ENCODE results near the gene TXLNA.

TXLNA gene

DNA sequence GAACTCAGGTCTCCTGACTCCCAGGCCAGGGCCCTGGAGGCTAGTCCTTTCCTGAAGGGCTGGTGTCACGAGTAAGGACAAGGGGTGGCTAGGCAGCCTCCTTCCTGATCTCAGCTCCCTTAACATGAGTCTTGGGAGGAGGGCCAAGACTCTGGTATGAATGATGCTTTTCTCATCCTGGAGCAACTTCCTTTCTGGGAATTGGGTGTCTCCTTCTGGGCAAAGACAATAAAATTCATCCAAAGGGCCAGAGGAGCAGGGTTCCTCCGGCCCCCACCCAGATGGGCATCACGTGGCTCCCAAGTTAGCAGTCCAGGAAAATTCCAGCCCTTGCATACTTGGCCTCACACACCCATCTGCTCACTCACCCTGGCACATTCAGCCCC is 67.4 kb downstream of the TXLNA start, which contains the start of gene FAM167B:
TSS of gene FAM167B (plus strand) at position 335 of the 386 bp plus-strand sequence. CDS start 200 bp downstream, outside the sequence.
- H3K9me2 ChIP-seq (replicated peaks; ENCODE audit: low read depth, low read length), result no peaks in the 10 kb centered on the region
- H3K4me3 ChIP-seq (ENCODE audit: low read length, poor library complexity, severe bottlenecking), result no peak within 1 kb of the TSS
- H3K27me3 ChIP-seq (ENCODE audit: insufficient read depth, low read length, poor library complexity, severe bottlenecking), result no peaks in the 10 kb centered on the region
- no peaks in the 10 kb centered on the region for H3K36me3 ChIP-seq (ENCODE audit: insufficient read depth, low read length)
- peaks cover 6% of the 10 kb centered on the region; the same call in 1 of the 2 replicates for H3F3A ChIP-seq (ENCODE audit: low read depth)
- H3K79me2 ChIP-seq (ENCODE audit: insufficient read depth, low read length), result peaks cover 9% of the 10 kb centered on the region
- H4K20me1 ChIP-seq (ENCODE audit: insufficient read depth, low read length, poor library complexity, severe bottlenecking), result no peaks in the 10 kb centered on the region
- H3K9me3 ChIP-seq (ENCODE audit: insufficient read depth, low read depth, low read length), result no peaks in the 10 kb centered on the region
- peak within 1 kb of the TSS; percentile 70; the same call in 1 of the 2 replicates for H2AFZ ChIP-seq (ENCODE audit: low read length)
- peaks cover 40% of the 10 kb centered on the region for H3K4me1 ChIP-seq (ENCODE audit: insufficient read depth, low read length, poor library complexity, severe bottlenecking)
- H3K9ac ChIP-seq (ENCODE audit: low read depth, low read length, poor library complexity, severe bottlenecking), result peak within 1 kb of the TSS; percentile 95
- H3K4me2 ChIP-seq (ENCODE audit: low read depth, low read length, poor library complexity, severe bottlenecking), result peak within 1 kb of the TSS; percentile 99
- TF ChIP-seq, protein P1, sequence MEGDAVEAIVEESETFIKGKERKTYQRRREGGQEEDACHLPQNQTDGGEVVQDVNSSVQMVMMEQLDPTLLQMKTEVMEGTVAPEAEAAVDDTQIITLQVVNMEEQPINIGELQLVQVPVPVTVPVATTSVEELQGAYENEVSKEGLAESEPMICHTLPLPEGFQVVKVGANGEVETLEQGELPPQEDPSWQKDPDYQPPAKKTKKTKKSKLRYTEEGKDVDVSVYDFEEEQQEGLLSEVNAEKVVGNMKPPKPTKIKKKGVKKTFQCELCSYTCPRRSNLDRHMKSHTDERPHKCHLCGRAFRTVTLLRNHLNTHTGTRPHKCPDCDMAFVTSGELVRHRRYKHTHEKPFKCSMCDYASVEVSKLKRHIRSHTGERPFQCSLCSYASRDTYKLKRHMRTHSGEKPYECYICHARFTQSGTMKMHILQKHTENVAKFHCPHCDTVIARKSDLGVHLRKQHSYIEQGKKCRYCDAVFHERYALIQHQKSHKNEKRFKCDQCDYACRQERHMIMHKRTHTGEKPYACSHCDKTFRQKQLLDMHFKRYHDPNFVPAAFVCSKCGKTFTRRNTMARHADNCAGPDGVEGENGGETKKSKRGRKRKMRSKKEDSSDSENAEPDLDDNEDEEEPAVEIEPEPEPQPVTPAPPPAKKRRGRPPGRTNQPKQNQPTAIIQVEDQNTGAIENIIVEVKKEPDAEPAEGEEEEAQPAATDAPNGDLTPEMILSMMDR (conservative IDR thresholded peaks at IDR 0.05; ENCODE audit: low read length), result no peak
- no peak for TF ChIP-seq EZH2phosphoT487 (IDR thresholded peaks at IDR 0.05; ENCODE audit: borderline replicate concordance)

DNA sequence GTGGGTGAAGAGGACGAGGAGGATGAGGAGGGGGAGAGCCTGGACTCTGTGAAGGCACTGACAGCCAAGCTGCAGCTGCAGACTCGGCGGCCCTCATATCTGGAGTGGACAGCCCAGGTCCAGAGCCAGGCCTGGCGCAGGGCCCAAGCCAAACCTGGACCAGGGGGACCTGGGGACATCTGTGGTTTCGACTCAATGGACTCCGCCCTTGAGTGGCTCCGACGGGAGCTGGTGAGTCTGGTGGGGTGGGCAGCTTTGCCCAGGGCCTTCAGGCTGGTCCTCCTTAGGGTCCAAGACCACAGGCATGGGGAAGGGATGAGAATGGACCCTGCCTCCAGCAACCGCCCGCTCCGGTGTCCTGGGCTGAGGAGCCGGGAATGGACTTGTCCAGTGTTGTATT is 68.0 kb downstream of the TXLNA start:
- H3K36me3 ChIP-seq (ENCODE audit: insufficient read depth, low read length), result no peaks in the 10 kb centered on the region
- peak overlapping the region; percentile 99 for H3K4me2 ChIP-seq (ENCODE audit: low read depth, low read length, poor library complexity, severe bottlenecking)
- no peaks in the 10 kb centered on the region for H4K20me1 ChIP-seq (ENCODE audit: insufficient read depth, low read length, poor library complexity, severe bottlenecking)
- H2AFZ ChIP-seq (ENCODE audit: low read length), result peak overlapping the region; percentile 70; the same call in 1 of the 2 replicates
- H3K4me3 ChIP-seq (ENCODE audit: low read length, poor library complexity, severe bottlenecking), result no peak overlapping the region
- no peaks in the 10 kb centered on the region for H3K9me2 ChIP-seq (replicated peaks; ENCODE audit: low read depth, low read length)
- H3F3A ChIP-seq (ENCODE audit: low read depth), result peaks cover 6% of the 10 kb centered on the region; the same call in 1 of the 2 replicates
- peaks cover 14% of the 10 kb centered on the region for H3K79me2 ChIP-seq (ENCODE audit: insufficient read depth, low read length)
- no peak for TF ChIP-seq EZH2phosphoT487 (IDR thresholded peaks at IDR 0.05; ENCODE audit: borderline replicate concordance)
- TF ChIP-seq, protein P1 (conservative IDR thresholded peaks at IDR 0.05; ENCODE audit: low read length), result no peak
- H3K9ac ChIP-seq (ENCODE audit: low read depth, low read length, poor library complexity, severe bottlenecking), result peak overlapping the region; percentile 95
- H3K4me1 ChIP-seq (ENCODE audit: insufficient read depth, low read length, poor library complexity, severe bottlenecking), result peaks cover 46% of the 10 kb centered on the region
- H3K9me3 ChIP-seq (ENCODE audit: insufficient read depth, low read depth, low read length), result no peaks in the 10 kb centered on the region
- no peaks in the 10 kb centered on the region for H3K27me3 ChIP-seq (ENCODE audit: insufficient read depth, low read length, poor library complexity, severe bottlenecking)
